HG03280 (cell line): ENCODE data around the gene DAAM1.

ENCODE experiments used
- ATAC-seq: cut with Tn5 transposase; IDR thresholded peaks from one replicate; pipeline ENCODE4 v1.9.1; 2021; ENCODE audit warnings: mild to moderate bottlenecking, moderate library complexity; ENCODE audit not compliant: unreplicated experiment

DAAM1 gene

DNA sequence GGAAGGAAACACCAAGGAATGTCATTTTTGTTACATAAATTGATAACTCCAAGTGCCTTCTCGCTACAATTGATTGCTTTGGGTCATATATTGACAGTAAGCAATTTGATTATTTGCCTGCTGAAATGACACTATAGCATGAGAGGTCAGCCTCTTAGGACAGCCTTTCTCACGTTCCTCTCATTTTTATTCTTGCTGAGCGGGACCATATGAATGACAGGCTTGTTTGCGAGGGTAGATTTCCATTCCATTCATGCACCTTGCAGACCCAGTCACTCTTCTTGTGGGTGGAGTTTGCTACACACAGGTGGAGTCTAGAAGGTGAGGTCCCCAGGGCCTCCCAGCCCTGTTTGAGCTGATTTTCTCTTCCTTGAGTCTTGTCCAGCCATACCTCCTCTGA lies 27.3 kb downstream of the DAAM1 start:
- no peak for ATAC-seq

DNA sequence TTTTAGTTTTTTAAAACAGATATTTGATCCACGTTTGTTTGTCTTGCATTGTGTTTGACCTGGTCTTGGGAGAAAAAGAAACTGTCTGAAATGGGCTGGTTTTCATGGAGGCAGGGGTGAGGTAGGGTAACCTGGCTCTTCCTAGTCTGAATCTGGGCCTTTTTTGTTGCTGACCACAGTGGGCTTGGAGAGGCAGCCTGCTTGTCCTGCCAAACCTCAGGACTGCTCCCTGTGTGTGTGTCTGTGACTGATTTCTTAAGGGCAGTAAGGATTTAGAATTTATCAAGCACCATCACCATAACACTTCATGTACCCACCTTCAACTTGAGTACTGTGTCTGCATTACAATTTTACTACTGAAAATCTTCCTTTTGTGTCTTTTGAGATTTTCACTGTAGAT lies 28.5 kb downstream of the DAAM1 start:
- no peak for ATAC-seq

GRCh38 chr14:59221568-59221967 lies 33.1 kb downstream of the DAAM1 start:
- ATAC-seq, result no peak

DNA sequence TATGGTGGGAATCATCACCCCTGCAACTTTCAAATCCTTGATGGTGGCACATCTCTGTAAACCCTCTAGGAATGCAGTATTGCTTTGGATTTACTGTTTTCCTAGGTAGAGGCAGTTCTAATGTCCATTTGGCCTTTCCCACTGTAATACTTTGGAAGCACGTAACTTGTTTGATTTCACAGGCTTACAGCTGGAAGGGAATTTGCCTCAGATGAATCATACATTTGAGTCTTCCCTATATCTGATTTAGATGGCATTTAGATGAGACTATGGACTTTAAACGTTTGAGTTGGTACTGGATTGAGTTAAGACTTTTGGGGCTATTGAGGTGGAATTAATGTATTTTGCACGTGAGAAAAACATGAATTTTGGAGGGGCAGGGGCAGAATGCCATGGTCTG lies 35.9 kb downstream of the DAAM1 start:
- ATAC-seq, result no peak

- no peak for ATAC-seq
These were observed 36.8 kb downstream of the DAAM1 start for GRCh38 chr14:59225281-59225680.

GRCh38 chr14:59228421-59228820 lies 40.0 kb downstream of the DAAM1 start:
- no peak for ATAC-seq

- no peak for ATAC-seq
These were observed 41.4 kb downstream of the DAAM1 start for GRCh38 chr14:59229653-59230406.

GRCh38 chr14:59236195-59236594 lies 47.7 kb downstream of the DAAM1 start:
- ATAC-seq, result no peak

- no peak for ATAC-seq
These were observed 49.7 kb downstream of the DAAM1 start for GRCh38 chr14:59238216-59238615.

GRCh38 chr14:59239022-59239421 lies 50.6 kb downstream of the DAAM1 start:
- no peak for ATAC-seq

- peak; percentile 86 for ATAC-seq
These were observed 51.9 kb downstream of the DAAM1 start for GRCh38 chr14:59240356-59240755.

DNA sequence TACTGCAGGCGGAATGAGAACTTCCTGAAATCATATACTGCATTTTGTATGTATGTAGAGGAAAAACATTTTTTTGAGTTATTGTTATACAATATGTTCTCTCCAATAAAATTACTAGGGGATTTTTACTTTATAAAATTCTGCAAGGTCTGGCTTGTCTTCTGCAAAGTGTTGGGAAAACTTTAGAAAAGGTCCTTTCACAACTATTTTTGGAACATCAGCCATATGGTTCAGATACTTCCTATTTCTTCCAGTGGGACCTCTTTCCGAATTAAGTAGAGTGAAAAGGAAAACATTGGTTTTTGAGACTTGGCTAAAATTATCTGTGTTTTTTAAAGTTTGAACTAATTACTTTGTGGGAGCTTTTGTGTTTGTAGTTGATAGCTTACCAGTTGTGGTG lies 52.7 kb downstream of the DAAM1 start:
- no peak for ATAC-seq

- no peak for ATAC-seq
These were observed 54.7 kb downstream of the DAAM1 start for GRCh38 chr14:59243174-59243573.

- no peak for ATAC-seq
These were observed 56.1 kb downstream of the DAAM1 start for GRCh38 chr14:59244581-59244980.

- ATAC-seq, result peak; percentile 68
These were observed 57.4 kb downstream of the DAAM1 start for GRCh38 chr14:59245809-59246295.

DNA sequence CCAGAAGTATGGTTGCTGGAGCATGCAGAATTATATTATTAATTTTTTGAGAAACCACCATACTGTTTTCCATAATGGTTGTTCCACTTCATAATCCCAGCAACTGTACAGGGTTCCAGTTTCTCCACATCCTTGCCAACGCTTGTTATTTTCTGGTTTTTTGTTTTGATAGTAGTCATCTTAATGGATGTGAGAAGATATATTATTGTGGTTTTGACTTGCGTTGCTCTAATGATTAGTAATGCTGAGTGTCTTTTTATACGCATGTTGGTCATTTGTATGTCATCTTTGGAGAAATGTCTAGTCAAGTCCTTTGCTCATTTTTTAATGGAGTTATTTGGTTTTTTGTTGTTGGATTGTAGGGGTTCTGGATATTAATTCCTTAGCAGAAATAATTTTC lies 58.1 kb downstream of the DAAM1 start:
- ATAC-seq, result no peak

- ATAC-seq, result no peak
These were observed 59.5 kb downstream of the DAAM1 start for GRCh38 chr14:59247801-59248584.

GRCh38 chr14:59249029-59249428 lies 60.6 kb downstream of the DAAM1 start:
- no peak for ATAC-seq

DNA sequence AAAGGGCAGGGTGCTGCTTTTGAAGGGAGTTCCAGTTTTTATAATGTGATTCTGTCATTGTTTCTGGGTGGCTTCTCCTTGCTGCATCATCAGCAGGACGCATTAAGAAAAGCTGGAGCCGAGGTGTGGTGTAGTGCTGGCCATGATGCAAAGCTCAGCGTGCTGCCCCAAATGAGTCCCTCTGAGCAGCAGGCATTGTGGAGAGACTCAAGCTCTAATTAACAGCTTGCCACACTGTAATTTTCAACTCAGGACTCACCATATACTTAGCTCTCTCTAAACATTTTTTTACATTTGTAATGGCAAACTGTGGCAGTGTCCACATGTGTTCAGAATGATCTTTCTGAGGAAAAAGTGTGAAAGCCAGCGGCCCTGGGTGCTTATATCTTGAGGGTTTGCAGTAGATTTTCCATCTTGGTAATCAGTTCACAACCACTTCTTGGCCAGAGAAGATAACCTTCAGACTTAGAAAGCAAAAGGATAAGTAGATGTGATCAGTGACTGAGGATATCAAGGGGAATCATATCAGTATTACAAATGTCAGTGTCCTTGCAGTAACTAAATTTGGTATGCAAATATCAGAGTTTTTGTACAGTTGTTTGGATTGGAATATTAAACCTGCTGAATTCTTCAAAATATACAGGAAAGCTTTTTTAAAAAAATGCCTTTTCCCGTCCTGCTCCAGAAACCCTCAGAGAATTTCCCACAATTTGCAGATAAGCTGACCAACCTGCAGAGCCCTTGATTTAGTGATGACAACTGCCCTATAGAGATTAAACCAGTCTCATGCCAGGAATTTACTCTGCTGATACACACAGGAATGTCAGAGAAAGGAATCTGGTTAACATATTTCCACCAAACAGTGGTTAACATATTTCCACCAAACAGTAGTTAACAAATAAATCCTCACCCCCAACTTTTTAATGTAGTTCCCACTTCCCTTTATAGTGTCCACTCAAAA lies 63.6 kb downstream of the DAAM1 start:
- ATAC-seq, result no peak

DNA sequence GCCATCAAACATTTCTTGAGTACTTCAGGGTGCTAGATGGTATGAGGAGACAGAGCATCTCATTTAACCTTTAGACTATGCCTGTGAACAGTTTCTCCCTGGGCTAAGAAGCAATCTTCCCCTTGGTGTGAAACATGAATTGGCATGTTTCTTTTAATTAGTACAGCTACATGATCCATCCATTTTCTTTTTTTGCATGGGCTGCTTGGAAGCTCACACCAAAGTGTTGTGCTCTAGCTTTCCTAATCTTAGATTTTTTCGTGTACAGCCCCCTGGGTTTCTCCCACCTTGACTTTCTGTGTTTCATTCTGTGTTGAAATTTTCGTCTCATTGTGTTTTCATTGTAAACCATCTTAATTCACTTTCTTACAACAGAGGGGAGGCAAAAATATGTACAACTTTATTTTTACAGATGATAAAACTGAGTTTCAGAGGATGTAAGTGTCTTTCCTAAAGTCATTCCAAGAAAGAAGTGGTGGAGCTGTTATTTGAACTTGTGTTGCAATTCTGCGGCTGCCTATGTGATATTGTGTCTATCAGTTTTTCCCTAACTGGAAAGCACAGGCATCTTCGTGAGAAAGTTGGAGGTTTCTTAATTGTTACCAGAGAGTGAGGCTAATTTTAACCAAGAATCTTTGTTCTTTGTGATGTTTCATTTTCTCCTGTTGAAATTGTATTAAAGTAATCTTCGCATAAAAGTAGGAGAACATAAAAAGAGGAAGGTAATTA lies 64.5 kb downstream of the DAAM1 start:
- no peak for ATAC-seq
